ENCODE results near the gene WDR44. TPM values are rescaled to one million over a fixed set of nuclear protein-coding genes. Genes with fewer than 3 reads are reported as not detected.
A peak's percentile ranks its signal among the peaks of the same experiment; 100 is the strongest.

The WDR44 gene
- polyA plus RNA-seq, 4 donors = 10.7 to 14.8 (median 13.2) TPM

DNA sequence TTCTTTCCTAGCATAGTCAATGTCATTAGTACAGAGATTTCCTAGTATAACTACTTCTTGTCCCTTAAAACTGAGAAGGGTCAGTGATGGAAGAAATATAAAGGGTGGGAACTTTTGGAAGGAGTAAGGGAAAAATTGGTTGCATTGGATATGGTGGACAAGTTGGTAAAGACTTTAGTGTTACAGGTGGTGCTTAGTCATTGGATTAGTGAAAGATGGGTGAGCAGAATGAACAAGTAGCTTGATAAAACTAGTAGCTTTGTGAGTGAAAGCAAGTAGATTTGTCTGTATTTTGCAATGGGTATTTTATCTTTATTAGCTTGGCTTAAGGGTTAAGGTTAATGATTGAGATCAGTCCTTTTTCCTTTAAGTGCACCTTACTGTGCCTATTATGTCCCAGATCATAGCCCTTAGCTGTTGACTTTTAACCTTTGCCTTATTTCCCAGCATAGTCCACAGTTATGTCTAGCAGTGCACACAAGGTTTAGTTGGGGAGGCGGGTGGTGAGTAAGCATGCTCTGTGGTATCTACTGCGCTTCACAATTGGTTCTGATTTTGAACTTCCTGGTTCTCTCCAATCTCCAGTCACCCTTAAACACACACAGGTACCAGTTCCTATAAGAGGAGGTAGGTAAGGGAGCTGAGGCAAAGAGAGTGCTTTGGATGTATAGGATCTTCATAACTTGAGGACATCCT, 9.5 kb downstream of the WDR44 start:
- DNase-seq (ENCODE audit: low read depth in 4 of 4, low spot score in 3 of 4) = no peak

DNA sequence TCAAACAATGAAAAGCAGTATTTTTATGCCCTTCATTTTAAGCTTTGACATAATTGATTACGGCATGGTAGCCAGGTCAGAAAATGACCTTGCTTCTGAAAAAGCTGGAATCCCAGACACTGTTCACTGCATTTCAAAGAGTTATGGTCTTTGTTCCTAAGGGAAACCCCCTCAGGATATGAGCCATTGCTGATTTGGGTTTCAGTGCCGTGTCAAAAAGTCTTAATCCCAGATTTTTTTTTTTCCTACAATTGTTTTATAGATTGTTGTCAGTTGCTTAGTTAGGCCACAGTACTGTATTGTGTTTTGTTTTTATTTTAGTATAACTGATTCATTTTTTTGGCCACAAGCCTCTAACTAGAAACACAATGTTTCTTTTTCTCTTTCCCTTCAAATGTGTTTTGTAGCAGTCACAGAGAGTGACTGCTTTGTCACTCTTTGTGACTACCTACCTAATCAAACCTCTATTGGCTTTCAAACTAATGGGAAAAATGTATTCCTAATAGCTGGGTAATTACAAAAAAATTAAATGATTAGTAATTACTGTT, 10.3 kb downstream of the WDR44 start:
- no peak for DNase-seq (ENCODE audit: low read depth in 4 of 4, low spot score in 3 of 4)

DNA sequence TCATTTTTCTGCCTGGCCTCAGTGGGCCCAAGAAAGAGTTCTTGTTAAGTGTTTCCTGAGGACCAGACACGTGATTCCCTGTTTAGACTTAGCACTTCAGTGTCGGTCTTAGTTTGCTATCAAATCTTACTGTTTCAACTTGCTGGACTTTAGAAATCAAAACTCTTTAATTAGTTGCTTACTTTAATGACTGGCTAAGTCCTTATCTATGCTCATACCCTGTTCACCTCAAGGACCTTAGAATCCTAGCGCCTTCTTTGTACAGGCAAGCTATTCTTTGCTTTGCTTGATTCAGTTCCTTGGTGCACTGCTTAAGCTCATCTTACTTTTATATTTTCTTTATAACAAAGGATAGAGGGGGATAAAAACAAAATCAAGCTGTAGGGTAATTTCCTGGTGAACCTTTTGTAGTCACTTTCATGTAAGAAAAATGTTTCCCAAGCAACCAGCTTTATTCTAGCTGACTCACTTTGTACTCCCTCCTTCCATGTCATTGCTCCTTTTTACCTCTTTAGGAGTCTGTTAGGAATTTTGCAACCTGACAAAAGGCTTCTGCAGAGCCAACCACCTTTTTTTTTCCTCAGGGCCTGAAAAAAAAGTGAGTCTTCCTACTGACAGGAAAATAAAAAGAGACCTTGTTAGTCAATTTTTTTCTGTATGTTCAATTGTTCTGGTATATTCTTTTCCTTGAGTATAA, 14.7 kb downstream of the WDR44 start:
- DNase-seq (ENCODE audit: low read depth in 4 of 4, low spot score in 3 of 4) = no peak

DNA sequence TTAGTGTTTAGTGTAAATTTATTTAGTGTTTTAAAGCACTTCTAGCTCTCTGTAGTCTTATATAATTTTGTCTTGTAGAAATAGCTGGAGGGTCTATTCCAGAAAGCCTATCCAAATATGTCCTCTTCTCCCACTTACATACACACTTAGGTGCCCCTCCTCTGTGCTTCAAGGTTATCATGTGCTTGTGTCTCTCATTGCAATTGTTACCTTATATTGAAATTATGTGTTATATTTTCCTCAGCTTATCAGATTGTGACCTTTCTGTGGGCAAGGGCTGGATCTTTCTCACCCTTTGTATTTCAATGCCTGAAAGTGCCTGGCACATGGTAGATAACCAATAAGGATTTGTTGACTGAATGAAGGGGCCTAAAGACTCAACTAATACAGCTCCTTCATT, 18.4 kb downstream of the WDR44 start:
- no peak for DNase-seq (ENCODE audit: low read depth in 4 of 4, low spot score in 3 of 4)

DNA sequence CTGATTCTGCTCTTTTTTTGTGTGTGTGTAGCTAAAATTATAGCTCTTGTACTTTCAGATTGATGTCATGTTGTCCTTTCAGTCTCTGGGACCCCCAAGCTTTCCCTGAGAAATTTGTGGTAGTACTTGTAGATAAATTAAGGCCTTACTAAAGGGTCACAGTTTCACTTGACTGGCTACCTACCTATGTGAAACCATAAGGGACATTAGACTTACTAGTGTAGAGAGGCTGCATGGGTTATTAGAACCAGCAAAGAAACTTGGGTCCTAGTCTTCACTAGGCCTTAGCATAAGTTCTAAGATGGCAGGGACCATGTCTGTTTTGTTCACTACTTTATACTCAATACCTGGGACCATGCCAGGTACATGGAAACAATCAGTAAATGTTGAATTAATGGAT, 21.4 kb downstream of the WDR44 start:
- no peak for DNase-seq (ENCODE audit: low read depth in 4 of 4, low spot score in 3 of 4)

DNA sequence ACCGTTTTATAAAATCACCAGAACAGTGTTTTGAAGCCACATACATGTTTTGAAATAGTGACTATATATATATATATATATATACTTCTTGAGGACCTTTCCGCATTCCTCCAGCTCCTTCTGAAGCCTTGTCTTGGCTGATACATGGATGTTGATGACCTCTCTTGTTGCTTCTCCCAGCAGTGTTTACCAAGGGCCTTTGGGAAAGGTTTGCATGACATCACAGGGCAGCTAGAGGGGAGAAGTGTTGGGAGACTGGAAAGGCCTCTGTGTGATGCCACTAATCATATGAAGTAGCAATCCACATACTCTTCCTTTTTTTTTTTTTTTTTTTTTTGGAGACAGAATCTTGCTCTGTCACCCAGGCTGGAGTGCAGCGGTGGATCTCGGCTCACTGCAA, 22.5 kb downstream of the WDR44 start:
- no peak for DNase-seq (ENCODE audit: low read depth in 4 of 4, low spot score in 3 of 4)

DNA sequence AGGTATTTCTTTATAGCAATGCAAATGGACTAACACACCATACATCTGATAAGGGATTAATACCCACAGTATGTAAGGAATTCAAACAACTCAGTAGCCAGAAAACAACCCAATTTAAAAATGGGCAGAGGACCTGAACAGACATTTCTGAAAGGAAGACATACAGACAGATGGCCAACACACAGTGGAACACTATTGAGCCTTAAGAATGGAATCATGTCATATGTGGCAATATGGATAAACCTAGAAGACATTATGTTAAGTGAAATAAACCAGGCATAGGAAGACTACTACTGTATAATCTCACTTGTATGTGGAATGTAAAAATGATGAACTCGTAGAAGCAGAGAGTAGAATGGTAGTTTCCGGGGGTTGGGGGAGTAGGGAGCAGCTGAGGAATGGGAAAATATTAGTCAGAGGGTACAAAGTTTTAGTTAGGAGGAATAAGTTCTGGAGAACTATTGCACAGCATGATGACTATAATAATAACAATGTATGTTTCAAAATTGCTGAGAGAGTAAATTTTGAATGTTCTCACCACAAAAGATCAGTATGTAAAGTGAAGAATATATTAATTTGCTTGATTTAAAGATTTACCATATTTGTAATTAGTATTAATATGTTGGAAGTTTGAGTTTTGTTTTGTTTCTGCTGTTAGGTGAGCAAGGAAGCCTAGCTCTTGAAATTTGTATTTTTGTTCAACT, 25.2 kb downstream of the WDR44 start:
- no peak for DNase-seq (ENCODE audit: low read depth in 4 of 4, low spot score in 3 of 4)

DNA sequence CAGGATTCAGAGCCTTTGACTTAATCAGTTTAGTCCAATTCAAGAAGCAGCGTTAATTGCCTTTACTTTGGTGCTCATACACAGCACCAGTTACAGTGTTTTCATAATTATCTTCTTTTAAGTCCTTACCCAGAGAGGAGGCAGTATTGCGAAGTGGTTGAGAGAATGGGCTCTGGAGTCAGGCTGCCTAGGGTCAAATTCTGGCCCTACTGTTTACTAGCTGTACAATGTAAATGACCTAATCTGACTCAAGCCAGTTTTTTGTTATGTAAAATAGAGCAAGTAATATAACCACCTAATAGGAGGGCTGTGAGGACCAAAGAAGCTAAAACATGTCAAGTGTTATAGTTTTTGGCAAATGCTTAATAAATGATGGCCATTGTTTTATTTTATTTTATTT, 27.6 kb downstream of the WDR44 start:
- no peak for DNase-seq (ENCODE audit: low read depth in 4 of 4, low spot score in 3 of 4)

DNA sequence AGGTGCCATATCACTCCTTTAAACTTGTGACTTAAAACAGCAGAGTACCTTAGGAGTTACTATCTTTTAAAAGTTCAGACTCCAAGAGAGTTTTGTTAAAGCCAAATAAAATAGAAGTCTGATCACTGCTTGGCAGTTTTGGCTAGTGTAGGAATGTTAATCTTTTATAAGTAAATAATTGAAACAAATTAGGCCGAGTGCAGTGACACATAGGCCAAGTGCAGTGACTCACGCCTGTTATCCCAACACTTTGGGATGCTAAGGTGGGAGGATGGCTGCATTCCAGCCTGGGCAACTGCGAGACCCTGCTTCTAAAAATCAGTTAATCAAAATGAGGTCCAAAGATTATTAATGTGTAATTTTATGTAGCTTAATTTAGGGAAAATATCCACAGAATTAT, 37.2 kb downstream of the WDR44 start:
- no peak for DNase-seq (ENCODE audit: low read depth in 4 of 4, low spot score in 3 of 4)

DNA sequence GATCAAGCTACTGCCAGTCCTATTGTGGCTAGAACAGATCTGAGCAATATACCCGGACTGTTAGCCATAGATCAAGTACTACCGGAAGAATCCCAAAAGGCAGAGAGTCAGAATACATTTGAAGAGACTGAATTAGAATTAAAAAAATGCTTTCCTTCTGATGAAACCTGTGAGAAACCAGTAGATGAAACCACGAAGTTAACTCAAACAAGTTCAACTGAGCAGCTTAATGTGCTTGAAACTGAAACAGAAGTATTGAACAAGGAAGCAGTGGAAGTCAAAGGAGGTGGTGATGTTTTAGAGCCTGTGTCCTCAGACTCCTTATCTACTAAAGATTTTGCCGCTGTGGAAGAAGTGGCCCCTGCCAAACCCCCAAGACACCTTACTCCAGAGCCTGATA, 46.8 kb downstream of the WDR44 start:
- no peak for DNase-seq (ENCODE audit: low read depth in 4 of 4, low spot score in 3 of 4)

DNA sequence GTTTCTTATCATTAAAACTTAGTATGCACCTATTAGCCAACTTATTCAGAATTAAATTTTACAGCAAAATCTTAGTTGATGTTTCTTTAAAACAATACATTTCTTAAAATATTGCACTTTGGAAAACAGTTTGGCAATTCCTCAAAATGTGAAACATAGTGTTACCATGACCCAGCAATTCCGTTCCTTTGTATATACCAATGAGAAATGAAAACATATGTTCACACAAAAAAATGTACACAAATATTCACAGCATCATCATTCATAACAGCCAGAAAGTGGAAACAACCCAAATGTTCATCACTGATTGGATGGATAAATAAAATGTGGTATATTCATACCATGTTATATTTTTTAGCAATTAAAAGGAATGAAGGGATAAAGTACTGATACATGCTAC, 50.2 kb downstream of the WDR44 start:
- DNase-seq (ENCODE audit: low read depth in 4 of 4, low spot score in 3 of 4) = no peak

DNA sequence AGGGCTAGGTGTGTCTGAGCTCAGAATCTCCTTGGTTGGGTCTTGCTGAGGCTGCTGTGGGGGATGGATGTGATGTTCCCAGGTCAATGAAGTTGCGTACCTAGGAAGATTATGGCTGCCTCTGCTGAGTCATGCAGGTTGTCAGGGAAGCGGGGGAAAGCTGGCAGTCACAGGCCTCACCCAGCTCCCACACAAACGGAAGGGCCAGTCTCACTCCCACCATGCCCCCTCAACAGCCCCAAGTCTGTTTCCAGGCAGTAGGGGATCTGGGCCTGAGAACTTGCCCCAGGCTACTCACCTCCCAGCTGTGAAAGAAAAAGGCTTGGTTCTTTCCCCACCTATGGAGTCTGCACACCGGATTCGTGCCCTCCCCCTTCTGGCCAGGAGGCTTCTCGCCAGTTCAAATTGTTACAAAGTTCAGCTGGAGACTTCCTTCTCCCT, 72.9 kb downstream of the WDR44 start:
- no peak for DNase-seq (ENCODE audit: low read depth in 4 of 4, low spot score in 3 of 4)

DNA sequence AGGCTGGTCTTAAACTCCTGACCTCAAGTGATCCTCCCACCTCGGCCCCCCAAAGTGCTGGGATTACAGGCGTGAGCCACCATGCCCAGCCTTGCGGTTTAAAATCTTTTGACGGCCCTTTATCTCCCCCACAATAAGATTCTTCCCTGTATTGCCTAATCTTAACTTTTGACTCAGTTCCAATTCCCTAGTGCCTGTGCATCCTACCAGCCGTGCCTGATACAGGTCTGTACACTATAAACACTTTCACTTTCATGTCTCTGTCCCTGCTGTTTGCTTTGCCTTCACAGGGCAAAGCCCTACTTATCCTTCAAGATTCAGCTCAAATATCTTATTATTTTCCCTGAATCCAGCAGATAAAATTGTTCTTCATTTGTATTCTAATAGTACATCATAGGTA, 74.6 kb downstream of the WDR44 start:
- DNase-seq (ENCODE audit: low read depth in 4 of 4, low spot score in 3 of 4) = no peak

DNA sequence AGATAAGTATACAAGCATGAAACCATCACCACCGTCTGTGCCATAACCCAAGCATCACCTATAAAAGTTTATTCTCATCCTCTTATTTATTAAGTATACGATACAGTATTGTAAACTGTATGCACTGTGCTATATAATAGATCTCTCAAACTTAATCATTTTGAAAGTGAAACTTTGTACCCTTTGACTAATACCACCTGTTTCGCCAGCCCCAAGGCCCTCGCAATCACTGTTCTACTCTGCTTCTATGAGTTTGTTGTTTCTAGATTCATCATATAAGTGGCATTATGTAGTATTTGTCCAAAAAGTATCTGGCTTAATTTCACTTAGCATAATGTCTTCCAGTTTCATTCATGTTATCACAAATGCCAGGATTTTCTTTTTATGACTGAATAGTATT, 77.7 kb downstream of the WDR44 start:
- no peak for DNase-seq (ENCODE audit: low read depth in 4 of 4, low spot score in 3 of 4)

DNA sequence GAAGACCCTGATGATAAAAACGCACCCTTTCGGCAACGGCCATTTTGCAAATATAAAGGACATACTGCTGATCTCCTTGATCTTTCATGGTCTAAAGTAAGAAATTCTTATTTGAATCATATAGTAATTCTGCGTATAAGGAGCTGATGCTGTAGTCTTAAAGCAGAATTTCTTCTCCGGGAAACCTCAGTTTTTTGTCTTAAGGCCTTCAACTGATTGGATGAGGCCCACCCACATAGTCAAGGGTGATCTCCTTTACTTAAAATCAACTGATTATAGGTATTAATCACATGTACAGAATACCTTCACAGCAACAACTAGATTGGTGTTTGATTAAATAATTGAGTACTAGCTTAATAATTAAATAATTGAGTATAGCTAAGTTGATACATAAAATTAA, 86.9 kb downstream of the WDR44 start:
- no peak for DNase-seq (ENCODE audit: low read depth in 4 of 4, low spot score in 3 of 4)

DNA sequence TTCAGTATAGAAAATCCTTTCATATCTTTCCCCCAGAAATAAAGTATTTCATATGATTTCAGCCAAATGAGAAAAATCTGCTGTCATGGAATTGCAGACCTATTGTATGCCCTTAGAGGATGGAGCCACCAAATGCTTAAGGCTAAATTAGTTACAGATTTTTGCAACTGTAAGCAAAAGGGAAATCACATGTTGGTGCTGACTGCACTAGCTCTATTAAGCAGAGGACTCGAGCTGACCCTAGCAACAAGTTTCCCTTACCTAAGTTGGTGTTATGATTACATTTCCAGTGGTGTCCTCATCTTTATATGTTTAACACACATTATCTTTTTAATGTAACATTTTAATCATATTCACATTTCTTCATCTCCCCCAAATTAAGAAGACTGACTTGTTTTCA, 91.4 kb downstream of the WDR44 start:
- DNase-seq (ENCODE audit: low read depth in 4 of 4, low spot score in 3 of 4) = no peak

DNA sequence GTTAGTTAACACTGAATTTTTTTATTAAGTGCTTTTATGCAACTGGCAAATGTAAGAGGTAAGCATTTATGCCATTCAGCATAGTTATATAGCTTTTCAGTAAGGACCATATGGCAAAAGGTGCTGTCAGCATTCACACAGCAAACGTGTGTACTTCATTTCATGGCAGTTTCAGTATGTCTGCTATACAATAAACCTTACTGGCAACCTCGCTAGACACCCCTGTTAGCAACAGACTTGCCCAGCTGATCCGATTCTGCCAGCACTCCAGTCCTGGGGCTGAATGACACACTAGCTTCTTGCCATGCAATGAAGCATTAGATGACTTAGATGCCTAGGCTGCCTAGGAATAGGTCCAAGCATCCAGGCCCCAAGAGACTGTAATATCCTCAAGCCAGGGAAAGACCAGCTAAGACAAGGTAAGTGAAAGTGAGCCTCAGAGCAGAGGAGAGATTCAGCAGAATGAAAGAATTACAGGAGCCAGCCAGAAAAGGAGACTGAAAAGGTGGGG, 102.4 kb downstream of the WDR44 start:
- DNase-seq (ENCODE audit: low read depth in 4 of 4, low spot score in 3 of 4) = no peak

DNA sequence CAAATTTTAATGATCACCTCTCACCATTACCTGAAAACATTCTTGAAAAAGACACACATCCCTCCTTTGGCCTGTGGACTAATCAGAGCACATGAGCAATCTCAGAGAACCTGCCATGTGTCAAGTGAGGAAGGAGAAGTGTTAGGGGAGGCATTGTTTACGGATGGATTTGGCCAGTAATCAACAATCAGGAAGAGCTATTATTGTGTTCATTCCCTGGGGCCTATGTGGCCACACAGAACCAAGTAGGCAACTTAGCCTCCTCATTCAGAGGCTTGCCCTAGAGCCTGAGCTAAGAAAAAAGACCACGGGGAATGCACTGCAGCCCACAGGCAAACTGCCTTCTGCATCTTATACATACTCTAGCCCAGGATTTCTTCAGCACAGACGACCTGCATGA, 109.1 kb downstream of the WDR44 start:
- DNase-seq (ENCODE audit: low read depth in 4 of 4, low spot score in 3 of 4) = no peak

DNA sequence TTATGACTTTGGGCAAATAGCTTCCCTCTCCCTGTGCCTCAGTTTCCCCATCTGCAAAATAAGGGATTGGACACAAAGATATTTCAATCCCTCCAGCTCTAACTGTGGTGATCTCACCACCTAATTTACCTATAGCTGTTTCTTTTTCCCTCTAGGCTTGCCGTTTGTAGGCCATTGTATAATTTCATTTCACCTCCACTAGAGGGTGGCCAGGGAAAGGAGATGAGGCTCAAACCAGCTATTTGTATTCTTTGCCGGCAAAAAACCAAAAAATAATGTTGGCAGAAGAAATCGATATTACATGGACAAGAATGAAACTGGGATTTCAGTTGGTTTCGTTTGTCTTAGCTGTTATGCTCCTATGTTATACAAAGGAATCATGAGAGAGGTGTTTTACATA, 113.6 kb downstream of the WDR44 start:
- DNase-seq (ENCODE audit: low read depth in 4 of 4, low spot score in 3 of 4) = peak in 1 of 4 donors; percentile 14

DNA sequence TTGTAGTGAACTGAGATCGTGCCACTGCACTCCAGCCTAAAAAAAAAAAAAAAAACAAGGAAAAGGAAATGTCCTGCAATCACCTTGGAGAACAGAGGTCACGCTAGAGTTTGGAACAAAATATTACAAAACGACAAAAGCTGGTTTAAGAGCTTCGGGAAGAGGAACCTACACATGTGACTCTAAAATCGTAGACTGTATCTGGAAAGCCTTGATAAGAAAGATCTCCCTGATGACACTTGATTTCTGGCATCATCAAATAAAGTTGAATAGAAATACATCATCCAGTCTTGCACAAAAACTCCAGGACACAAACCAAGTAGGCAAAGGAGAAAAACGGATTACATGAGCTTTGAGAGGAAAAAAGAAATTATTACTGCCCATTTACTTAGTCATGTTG, 118.6 kb downstream of the WDR44 start:
- no peak for DNase-seq (ENCODE audit: low read depth in 4 of 4, low spot score in 3 of 4)

DNA sequence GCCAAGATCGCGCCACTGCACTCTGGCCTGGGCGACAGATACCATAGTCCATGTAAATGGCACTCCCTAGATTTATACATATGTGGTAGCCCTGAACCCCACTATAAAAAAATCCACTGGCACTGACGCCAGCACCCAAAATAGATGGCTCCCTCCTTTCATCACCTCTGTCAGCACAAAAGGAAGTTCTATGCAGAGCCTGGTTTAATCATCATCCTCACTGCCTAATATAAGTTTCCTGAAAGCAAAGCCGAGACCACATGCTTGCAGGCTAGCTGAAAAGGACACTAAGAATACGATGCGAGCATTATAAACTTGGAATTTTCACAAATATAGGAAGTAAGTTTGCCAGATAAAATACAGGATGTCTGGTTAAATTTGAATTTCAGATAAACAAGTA, 122.2 kb downstream of the WDR44 start:
- no peak for DNase-seq (ENCODE audit: low read depth in 4 of 4, low spot score in 3 of 4)

All from left renal pelvis (tissue), 4 donors.